DOHH2 (cell line): Measurements from ENCODE around the gene PAPLN.

ENCODE experiments used
- CTCF ChIP-seq: fragments of 200-600 bp; sonication (generic); IDR thresholded peaks from one replicate; pipeline ENCODE4 v1.5.1; 2014; ENCODE audit warnings: antibody characterized with exemption, mild to moderate bottlenecking, low read depth, low read length; ENCODE audit not compliant: poor library complexity, severe bottlenecking
- EZH2phosphoT487 ChIP-seq: fragments of 200-600 bp; sonication (generic); IDR thresholded peaks from 2 replicates; pipeline ENCODE4 v1.6.1; 2017; ENCODE audit warnings: borderline replicate concordance, mild to moderate bottlenecking, antibody characterized with exemption, low read length, moderate library complexity, mixed read lengths

DNA sequence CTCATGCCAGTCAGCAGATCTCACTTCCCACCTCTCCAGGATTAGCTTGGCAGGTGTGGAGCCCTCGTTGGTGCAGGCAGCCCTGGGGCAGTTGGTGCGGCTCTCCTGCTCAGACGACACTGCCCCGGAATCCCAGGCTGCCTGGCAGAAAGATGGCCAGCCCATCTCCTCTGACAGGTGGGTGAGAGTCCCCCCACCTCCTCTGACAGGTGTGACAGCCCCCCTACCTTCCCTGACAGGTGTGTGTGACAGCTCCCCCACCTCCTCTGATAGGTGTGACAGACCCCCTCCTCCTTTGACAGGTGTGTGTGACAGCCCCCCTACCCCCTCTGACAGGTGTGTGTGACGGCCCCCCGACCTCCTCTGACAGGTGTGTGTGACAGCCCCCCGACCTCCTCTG is 26.3 kb downstream of the PAPLN start:
- TF ChIP-seq CTCF: no peak
- TF ChIP-seq EZH2phosphoT487: no peak
